Measurements from ENCODE around the gene AGBL1. TPM values are rescaled to one million over a fixed set of nuclear protein-coding genes. Genes with fewer than 3 reads are reported as not detected.

AGBL1 gene
- total RNA-seq, 1 experiment from 2014 or later = not detected

DNA sequence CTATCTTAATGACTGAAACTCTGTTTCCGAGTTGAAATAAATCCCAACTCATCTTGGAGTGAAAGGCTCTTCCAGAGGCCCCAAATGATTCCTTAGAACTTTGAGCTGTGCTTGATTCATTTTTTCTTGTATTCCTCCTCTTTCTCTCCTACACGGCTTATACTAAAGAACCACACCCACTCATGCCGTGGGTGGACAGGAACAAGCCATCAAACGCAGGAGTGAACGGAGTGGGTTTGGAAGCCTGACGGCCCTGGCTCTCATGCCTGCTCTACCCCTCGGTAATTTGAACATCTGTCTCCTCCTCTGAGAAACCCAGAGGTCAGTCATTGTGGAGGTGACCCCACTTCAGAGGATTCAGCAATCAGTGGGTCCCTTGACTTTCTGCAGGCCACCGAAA lies 236.5 kb downstream of the AGBL1 start:
- Mint-ChIP-seq H3K4me1 (ENCODE audit: low read depth, unreplicated experiment) (no peaks in the 10 kb centered on the region), H3K9me3 (ENCODE audit: unreplicated experiment) (peaks cover 8% of the 10 kb centered on the region), H3K4me3 (ENCODE audit: unreplicated experiment) (no peak overlapping the region), H3K27me3 (ENCODE audit: insufficient read depth, unreplicated experiment) (no peaks in the 10 kb centered on the region), H3K36me3 (ENCODE audit: insufficient read depth, unreplicated experiment) (no peaks in the 10 kb centered on the region), H3K27ac (ENCODE audit: unreplicated experiment) (no peak overlapping the region)
- ChIA-PET POLR2A (no interaction called here), CTCF (no interaction called here)
- no peaks in the 10 kb centered on the region for H3K9me3 ChIP-seq
- H3K4me3 ChIP-seq (ENCODE audit: low read depth, low read length) = no peak overlapping the region
- BruUV-seq (replicated peaks) = no TSS peak
- no peaks in the 10 kb centered on the region for H3K27me3 ChIP-seq (replicated peaks; ENCODE audit: control insufficient read depth, insufficient read depth, low read length)
- TF ChIP-seq, protein P1, sequence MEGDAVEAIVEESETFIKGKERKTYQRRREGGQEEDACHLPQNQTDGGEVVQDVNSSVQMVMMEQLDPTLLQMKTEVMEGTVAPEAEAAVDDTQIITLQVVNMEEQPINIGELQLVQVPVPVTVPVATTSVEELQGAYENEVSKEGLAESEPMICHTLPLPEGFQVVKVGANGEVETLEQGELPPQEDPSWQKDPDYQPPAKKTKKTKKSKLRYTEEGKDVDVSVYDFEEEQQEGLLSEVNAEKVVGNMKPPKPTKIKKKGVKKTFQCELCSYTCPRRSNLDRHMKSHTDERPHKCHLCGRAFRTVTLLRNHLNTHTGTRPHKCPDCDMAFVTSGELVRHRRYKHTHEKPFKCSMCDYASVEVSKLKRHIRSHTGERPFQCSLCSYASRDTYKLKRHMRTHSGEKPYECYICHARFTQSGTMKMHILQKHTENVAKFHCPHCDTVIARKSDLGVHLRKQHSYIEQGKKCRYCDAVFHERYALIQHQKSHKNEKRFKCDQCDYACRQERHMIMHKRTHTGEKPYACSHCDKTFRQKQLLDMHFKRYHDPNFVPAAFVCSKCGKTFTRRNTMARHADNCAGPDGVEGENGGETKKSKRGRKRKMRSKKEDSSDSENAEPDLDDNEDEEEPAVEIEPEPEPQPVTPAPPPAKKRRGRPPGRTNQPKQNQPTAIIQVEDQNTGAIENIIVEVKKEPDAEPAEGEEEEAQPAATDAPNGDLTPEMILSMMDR (IDR thresholded peaks at IDR 0.05; ENCODE audit: insufficient read depth in 1 of 2, low read depth in 1 of 2, low read length in 1 of 2, severe bottlenecking in 1 of 2, unreplicated experiment in 1 of 2) = no peak
- intact Hi-C loops (cut with micrococcal nuclease; ENCODE audit: unreplicated experiment) = no loop called here
- no peak for DNase-seq
- H3K36me3 ChIP-seq (ENCODE audit: control insufficient read depth, insufficient read depth, low read length) = no peaks in the 10 kb centered on the region
- H3K4me1 ChIP-seq = no peaks in the 10 kb centered on the region

DNA sequence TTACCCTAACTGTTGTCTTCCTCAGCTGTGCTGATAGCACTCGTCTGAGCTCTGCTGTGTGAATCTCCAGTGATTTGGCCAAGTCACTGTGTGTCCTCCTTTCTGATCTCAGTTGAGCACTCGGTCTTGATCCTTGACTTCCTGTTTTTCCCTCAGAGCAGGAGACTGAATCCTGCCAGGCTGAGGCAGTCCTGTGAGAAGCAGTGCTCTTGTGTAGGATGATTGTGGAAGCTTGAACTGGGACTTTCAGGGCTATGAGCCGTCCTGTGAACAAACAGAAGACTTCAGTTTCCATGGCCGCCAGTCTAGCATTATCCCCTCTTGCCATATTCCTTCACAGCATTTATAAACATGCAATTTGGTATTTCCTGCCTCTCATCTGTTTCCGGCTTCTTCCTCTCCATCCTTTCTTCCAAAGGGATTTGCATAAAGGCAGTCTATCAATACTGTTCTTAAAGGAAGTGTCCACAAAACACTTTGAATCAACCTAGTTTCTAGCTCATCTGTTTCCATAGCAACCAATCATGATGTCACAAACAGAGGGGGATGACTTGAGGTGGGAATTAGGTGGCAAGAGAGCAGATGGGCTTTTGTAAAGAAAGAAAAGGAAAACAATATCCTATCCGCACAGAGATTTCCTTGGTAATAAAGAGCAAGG lies 237.2 kb downstream of the AGBL1 start:
- no peaks in the 10 kb centered on the region for H3K9me3 ChIP-seq
- DNase-seq = no peak
- no peaks in the 10 kb centered on the region for H3K27me3 ChIP-seq (replicated peaks; ENCODE audit: control insufficient read depth, insufficient read depth, low read length)
- no peak overlapping the region for H3K4me3 Mint-ChIP-seq (ENCODE audit: unreplicated experiment)
- H3K4me1 ChIP-seq = no peaks in the 10 kb centered on the region
- intact Hi-C loops (cut with micrococcal nuclease; ENCODE audit: unreplicated experiment) = no loop called here
- ChIA-PET CTCF (no interaction called here), POLR2A (no interaction called here)
- no peaks in the 10 kb centered on the region for H3K4me1 Mint-ChIP-seq (ENCODE audit: low read depth, unreplicated experiment)
- no peak overlapping the region for H3K27ac Mint-ChIP-seq (ENCODE audit: unreplicated experiment)
- no peaks in the 10 kb centered on the region for H3K36me3 ChIP-seq (ENCODE audit: control insufficient read depth, insufficient read depth, low read length)
- no peaks in the 10 kb centered on the region for H3K27me3 Mint-ChIP-seq (ENCODE audit: insufficient read depth, unreplicated experiment)
- BruUV-seq (replicated peaks) = no TSS peak
- TF ChIP-seq, protein P1 (IDR thresholded peaks at IDR 0.05; ENCODE audit: insufficient read depth in 1 of 2, low read depth in 1 of 2, low read length in 1 of 2, severe bottlenecking in 1 of 2, unreplicated experiment in 1 of 2) = no peak
- no peaks in the 10 kb centered on the region for H3K36me3 Mint-ChIP-seq (ENCODE audit: insufficient read depth, unreplicated experiment)
- H3K4me3 ChIP-seq (ENCODE audit: low read depth, low read length) = no peak overlapping the region
- H3K9me3 Mint-ChIP-seq (ENCODE audit: unreplicated experiment) = peaks cover 8% of the 10 kb centered on the region

DNA sequence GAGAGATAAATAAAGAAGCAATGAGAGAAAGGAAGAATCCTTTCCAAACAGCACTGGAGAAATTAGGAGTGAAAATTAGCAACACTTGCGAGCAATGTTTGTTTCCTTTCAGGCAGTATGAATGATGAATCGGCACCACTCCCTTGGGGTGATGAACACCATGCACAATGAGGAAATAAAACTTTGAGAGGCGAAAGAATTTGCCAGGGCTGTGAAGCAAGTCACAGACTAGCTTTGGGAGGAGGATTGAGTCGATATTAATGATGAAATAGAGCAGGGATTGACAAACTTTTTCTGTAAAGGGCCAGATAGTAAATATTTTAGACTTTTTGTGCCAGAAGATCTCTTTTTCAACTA lies 237.7 kb downstream of the AGBL1 start:
- H3K36me3 ChIP-seq (ENCODE audit: control insufficient read depth, insufficient read depth, low read length) = no peaks in the 10 kb centered on the region
- ChIA-PET CTCF (no interaction called here), POLR2A (no interaction called here)
- H3K9me3 ChIP-seq = no peaks in the 10 kb centered on the region
- H3K27me3 ChIP-seq (replicated peaks; ENCODE audit: control insufficient read depth, insufficient read depth, low read length) = no peaks in the 10 kb centered on the region
- H3K27me3 Mint-ChIP-seq (ENCODE audit: insufficient read depth, unreplicated experiment) = no peaks in the 10 kb centered on the region
- no peak overlapping the region for H3K4me3 ChIP-seq (ENCODE audit: low read depth, low read length)
- TF ChIP-seq, protein P1 (IDR thresholded peaks at IDR 0.05; ENCODE audit: insufficient read depth in 1 of 2, low read depth in 1 of 2, low read length in 1 of 2, severe bottlenecking in 1 of 2, unreplicated experiment in 1 of 2) = no peak
- peaks cover 8% of the 10 kb centered on the region for H3K9me3 Mint-ChIP-seq (ENCODE audit: unreplicated experiment)
- intact Hi-C loops (cut with micrococcal nuclease; ENCODE audit: unreplicated experiment) = no loop called here
- H3K27ac Mint-ChIP-seq (ENCODE audit: unreplicated experiment) = no peak overlapping the region
- H3K4me3 Mint-ChIP-seq (ENCODE audit: unreplicated experiment) = no peak overlapping the region
- H3K36me3 Mint-ChIP-seq (ENCODE audit: insufficient read depth, unreplicated experiment) = no peaks in the 10 kb centered on the region
- H3K4me1 Mint-ChIP-seq (ENCODE audit: low read depth, unreplicated experiment) = no peaks in the 10 kb centered on the region
- no peak for DNase-seq
- H3K4me1 ChIP-seq = no peaks in the 10 kb centered on the region
- BruUV-seq (replicated peaks) = no TSS peak
